GM12873 (cell line): ENCODE measurements around the gene ZBED6.

ENCODE experiments used
- CTCF ChIP-seq: IDR thresholded peaks from 2 replicates; pipeline ENCODE4 v1.5.1; 2012; ENCODE audit warnings: low read depth, mild to moderate bottlenecking, moderate library complexity, low read length, control low read depth; ENCODE audit not compliant: insufficient read depth; ENCODE audit errors: missing control alignments

The ZBED6 gene

GRCh38 chr1:203763505-203763904 is 31.9 kb upstream of the ZBED6 start:
- TF ChIP-seq CTCF, result no peak

GRCh38 chr1:203764105-203765028 is 31.1 kb upstream of the ZBED6 start:
- no peak for TF ChIP-seq CTCF

- TF ChIP-seq CTCF, result no peak
Measured at GRCh38 chr1:203765029-203765837, 30.2 kb upstream of the ZBED6 start, which contains the start of gene LAX1. LAX1 (plus strand) TSS chr1:203765183; CDS start chr1:203765566, 383 bp downstream.

GRCh38 chr1:203768256-203768655 is 27.2 kb upstream of the ZBED6 start:
- no peak for TF ChIP-seq CTCF

GRCh38 chr1:203769505-203770343 is 25.7 kb upstream of the ZBED6 start:
- no peak for TF ChIP-seq CTCF

GRCh38 chr1:203771901-203772301 is 23.5 kb upstream of the ZBED6 start:
- no peak for TF ChIP-seq CTCF
